AG04450 (cell line): ENCODE data around the gene PLIN5. TPM values are rescaled to one million over a fixed set of nuclear protein-coding genes. Genes with fewer than 3 reads are reported as not detected.

Experiments used
- CTCF ChIA-PET: fragments of 300-600, 350-600 bp; formaldehyde crosslinking; extraction: SDS; loops from one replicate; lab custom pipeline; 2022; ENCODE audit warnings: antibody characterized with exemption, inconsistent platforms; lab: Charles Lee
- POLR2A ChIA-PET: fragments of 350-600 bp; formaldehyde crosslinking; extraction: SDS; loops from one replicate; lab custom pipeline; 2021; ENCODE audit warnings: antibody characterized with exemption, inconsistent platforms; lab: Yijun Ruan, JAX
- DNase-seq: peaks from one replicate; pipeline ENCODE4 v3.0.0-alpha.2; 2011; ENCODE audit warnings: low read depth, low spot score
- H3K27ac ChIP-seq: one replicate; pipeline ENCODE4 v1.5.1; 2012; ENCODE audit warnings: low read depth, low read length, control low read depth
- H3K27me3 ChIP-seq: one replicate; pipeline ENCODE4 v1.6.0; 2012; ENCODE audit warnings: low read length; ENCODE audit not compliant: control insufficient read depth, insufficient read depth
- H3K4me3 ChIP-seq: 2 replicates; pipeline ENCODE4 v1.5.1; 2011; ENCODE audit warnings: mild to moderate bottlenecking, low read depth, low read length, control low read depth
- H3K9me3 ChIP-seq: 2 replicates; pipeline ENCODE4 v1.5.1; 2012; ENCODE audit warnings: low read length; ENCODE audit not compliant: control insufficient read depth, insufficient read depth
- CTCF ChIP-seq: IDR thresholded peaks from 2 replicates; pipeline ENCODE4 v1.5.1; 2011; ENCODE audit warnings: low read depth, low read length, control low read depth, inconsistent platforms
- polyA plus RNA-seq: library from polyadenylated mRNA; depleted of rRNA; stranded (reverse); fragments of >200 nt; gene quantifications from 2 replicates; pipeline ENCODE4 v1.2.3, GENCODE V29; 2011

The PLIN5 gene
- polyA plus RNA-seq, 1 experiment = not detected

GRCh38 chr19:4511300-4512054, 23.5 kb downstream of the PLIN5 start:
- H3K27ac ChIP-seq = no peak overlapping the region
- no peak overlapping the region for H3K4me3 ChIP-seq
- ChIA-PET CTCF (no interaction called here), POLR2A (no interaction called here)
- no peak for TF ChIP-seq CTCF
- no peak for DNase-seq
- H3K9me3 ChIP-seq = peaks cover 5% of the 10 kb centered on the region; the same call in 1 of the 2 replicates
- no peaks in the 10 kb centered on the region for H3K27me3 ChIP-seq

- no peak overlapping the region for H3K4me3 ChIP-seq
- ChIA-PET CTCF (interaction anchor here (1.2 kb wide), 1 partner anchor 13 kb away, joined by 3 read pairs; no protein-coding TSS in a partner anchor), POLR2A (no interaction called here)
- DNase-seq = no peak
- TF ChIP-seq CTCF = no peak
- H3K27ac ChIP-seq = no peak overlapping the region
- H3K9me3 ChIP-seq = peaks cover 5% of the 10 kb centered on the region; the same call in 1 of the 2 replicates
- H3K27me3 ChIP-seq = no peaks in the 10 kb centered on the region
Observed at GRCh38 chr19:4510435-4511255, 24.4 kb downstream of the PLIN5 start.

- Histone ChIP-seq H3K27me3 (no peaks in the 10 kb centered on the region), H3K4me3 (no peak overlapping the region), H3K27ac (no peak overlapping the region), H3K9me3 (peaks cover 5% of the 10 kb centered on the region; the same call in 1 of the 2 replicates)
- DNase-seq = no peak
- POLR2A ChIA-PET = no interaction called here
- TF ChIP-seq CTCF = no peak
- CTCF ChIA-PET = interaction anchor here (1.9 kb wide), 1 partner anchor 17 kb away, joined by 5 read pairs; no protein-coding TSS in a partner anchor
Observed at GRCh38 chr19:4508698-4509097, 26.3 kb downstream of the PLIN5 start.

- Histone ChIP-seq H3K27ac (no peak overlapping the region), H3K9me3 (peaks cover 5% of the 10 kb centered on the region; the same call in 1 of the 2 replicates), H3K27me3 (no peaks in the 10 kb centered on the region), H3K4me3 (no peak overlapping the region)
- TF ChIP-seq CTCF = no peak
- no peak for DNase-seq
- CTCF ChIA-PET = interaction anchor here (1.9 kb wide), 1 partner anchor 18 kb away, joined by 5 read pairs; no protein-coding TSS in a partner anchor
- POLR2A ChIA-PET = no interaction called here
Observed at GRCh38 chr19:4507804-4508203, 27.2 kb downstream of the PLIN5 start.

- ChIA-PET POLR2A (no interaction called here), CTCF (interaction anchor here (1.9 kb wide), 1 partner anchor 18 kb away, joined by 5 read pairs; no protein-coding TSS in a partner anchor)
- no peak for TF ChIP-seq CTCF
- no peak overlapping the region for H3K4me3 ChIP-seq
- DNase-seq = no peak
- peaks cover 5% of the 10 kb centered on the region; the same call in 1 of the 2 replicates for H3K9me3 ChIP-seq
- H3K27ac ChIP-seq = no peak overlapping the region
- no peaks in the 10 kb centered on the region for H3K27me3 ChIP-seq
Observed at GRCh38 chr19:4507150-4507452, 27.9 kb downstream of the PLIN5 start.
